Measurements from ENCODE around the gene IFT20. TPM values are rescaled to one million over a fixed set of nuclear protein-coding genes. Genes with fewer than 3 reads are reported as not detected.

IFT20 gene
- total and polyA plus RNA-seq, 9 of the 15 experiments (the other 6 are each of a cell fraction or from before 2014, with no cell fraction given), result 11.2 to 38.6 (median 20.1) TPM

DNA sequence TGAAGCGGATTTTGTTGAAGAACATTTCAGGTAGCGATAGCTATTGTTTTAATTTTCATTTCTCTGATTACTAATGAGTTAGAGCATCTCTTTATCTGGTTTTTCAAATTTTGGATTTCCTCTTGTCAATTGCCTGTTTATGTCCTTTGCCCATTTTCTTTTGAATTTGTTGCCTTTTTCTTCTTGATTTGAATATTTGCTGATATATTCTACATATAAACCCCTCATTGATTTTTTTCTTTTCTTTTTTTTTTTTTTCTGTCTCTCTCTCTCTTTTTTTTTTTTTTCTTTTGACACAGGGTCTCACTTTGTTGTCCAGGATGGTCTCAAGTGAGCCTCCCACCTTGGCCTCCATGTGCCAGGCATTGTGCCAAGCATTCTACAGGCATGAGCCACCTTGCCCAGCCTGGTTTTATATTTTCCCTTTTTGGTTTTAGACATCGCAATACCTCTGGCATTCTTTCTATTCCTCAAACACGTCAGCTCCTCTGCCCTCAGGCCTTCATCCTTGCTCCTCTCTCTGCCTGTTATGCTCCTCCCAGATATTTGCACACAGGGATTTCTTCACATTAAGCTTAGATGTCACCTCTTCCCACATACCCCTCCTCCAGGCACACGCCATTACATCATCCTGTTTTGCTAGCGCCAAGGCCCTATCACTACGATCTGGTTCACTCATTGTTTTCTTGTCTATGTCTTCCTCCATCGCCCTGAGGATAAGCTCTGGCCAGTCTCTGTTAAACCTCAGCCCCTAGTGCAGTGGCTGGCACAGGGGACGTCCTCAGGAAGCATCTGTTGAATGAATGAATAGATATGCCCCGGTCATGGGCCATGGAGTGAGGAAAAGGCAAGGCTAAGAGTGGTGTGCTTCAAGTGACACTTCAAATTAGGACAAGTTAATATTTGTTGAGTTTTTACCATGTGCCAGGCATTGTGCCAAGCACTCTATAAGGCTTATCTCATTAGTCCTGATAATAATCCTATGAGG, 44.8 kb upstream of the IFT20 start (continued):
- TF ChIP-seq, protein P1, sequence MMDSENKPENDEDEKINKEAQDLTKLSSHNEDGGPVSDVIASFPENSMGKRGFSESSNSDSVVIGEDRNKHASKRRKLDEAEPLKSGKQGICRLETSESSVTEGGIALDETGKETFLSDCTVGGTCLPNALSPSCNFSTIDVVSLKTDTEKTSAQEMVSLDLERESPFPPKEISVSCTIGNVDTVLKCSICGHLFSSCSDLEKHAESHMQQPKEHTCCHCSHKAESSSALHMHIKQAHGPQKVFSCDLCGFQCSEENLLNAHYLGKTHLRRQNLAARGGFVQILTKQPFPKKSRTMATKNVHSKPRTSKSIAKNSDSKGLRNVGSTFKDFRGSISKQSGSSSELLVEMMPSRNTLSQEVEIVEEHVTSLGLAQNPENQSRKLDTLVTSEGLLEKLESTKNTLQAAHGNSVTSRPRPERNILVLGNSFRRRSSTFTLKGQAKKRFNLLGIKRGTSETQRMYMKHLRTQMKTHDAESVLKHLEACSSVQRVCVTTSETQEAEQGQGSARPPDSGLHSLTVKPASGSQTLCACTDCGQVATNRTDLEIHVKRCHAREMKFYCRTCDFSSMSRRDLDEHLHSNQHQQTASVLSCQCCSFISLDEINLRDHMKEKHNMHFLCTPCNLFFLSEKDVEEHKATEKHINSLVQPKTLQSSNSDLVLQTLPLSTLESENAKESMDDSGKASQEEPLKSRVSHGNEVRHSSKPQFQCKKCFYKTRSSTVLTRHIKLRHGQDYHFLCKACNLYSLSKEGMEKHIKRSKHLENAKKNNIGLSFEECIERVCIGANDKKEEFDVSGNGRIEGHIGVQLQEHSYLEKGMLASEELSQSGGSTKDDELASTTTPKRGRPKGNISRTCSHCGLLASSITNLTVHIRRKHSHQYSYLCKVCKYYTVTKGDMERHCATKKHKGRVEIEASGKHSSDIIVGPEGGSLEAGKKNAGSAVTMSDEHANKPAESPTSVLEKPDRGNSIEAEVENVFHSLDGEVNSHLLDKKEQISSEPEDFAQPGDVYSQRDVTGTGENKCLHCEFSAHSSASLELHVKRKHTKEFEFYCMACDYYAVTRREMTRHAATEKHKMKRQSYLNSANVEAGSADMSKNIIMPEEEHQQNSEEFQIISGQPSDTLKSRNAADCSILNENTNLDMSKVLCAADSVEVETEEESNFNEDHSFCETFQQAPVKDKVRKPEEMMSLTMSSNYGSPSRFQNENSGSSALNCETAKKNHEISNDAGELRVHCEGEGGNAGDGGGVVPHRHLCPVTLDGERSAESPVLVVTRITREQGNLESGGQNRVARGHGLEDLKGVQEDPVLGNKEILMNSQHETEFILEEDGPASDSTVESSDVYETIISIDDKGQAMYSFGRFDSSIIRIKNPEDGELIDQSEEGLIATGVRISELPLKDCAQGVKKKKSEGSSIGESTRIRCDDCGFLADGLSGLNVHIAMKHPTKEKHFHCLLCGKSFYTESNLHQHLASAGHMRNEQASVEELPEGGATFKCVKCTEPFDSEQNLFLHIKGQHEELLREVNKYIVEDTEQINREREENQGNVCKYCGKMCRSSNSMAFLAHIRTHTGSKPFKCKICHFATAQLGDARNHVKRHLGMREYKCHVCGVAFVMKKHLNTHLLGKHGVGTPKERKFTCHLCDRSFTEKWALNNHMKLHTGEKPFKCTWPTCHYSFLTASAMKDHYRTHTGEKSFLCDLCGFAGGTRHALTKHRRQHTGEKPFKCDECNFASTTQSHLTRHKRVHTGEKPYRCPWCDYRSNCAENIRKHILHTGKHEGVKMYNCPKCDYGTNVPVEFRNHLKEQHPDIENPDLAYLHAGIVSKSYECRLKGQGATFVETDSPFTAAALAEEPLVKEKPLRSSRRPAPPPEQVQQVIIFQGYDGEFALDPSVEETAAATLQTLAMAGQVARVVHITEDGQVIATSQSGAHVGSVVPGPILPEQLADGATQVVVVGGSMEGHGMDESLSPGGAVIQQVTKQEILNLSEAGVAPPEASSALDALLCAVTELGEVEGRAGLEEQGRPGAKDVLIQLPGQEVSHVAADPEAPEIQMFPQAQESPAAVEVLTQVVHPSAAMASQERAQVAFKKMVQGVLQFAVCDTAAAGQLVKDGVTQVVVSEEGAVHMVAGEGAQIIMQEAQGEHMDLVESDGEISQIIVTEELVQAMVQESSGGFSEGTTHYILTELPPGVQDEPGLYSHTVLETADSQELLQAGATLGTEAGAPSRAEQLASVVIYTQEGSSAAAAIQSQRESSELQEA (IDR thresholded peaks at IDR 0.05; ENCODE audit: low read depth), result no peak
- TF ChIP-seq JUND (IDR thresholded peaks at IDR 0.05; ENCODE audit: borderline replicate concordance, low read depth, low read length), result peak; percentile 54; the same call in 1 of the 2 replicates
- peak; percentile 69; the same call in 1 of the 3 replicates for TF ChIP-seq JUND (tag; IDR thresholded peaks at IDR 0.05; ENCODE audit: borderline replicate concordance, low read depth, low read length)
- TF ChIP-seq TCF15 (CRISPR knock-in tag; IDR thresholded peaks at IDR 0.05), result no peak
- peak; percentile 41; the same call in 1 of the 2 replicates for TF ChIP-seq BHLHE40 (IDR thresholded peaks at IDR 0.05; ENCODE audit: low read length)
- peak in 1 of 2 experiments; percentile 31; a peak in 1 of 4 replicates for TF ChIP-seq RCOR1 (IDR thresholded peaks at IDR 0.05; ENCODE audit: borderline replicate concordance in 1 of 2, low read depth in 2 of 2, low read length in 2 of 2)
- TF ChIP-seq DEAF1 (CRISPR knock-in tag; IDR thresholded peaks at IDR 0.05), result no peak
- no peak for TF ChIP-seq CBFA2T2 (conservative IDR thresholded peaks at IDR 0.05)
- peak; percentile 56; the same call in 1 of the 2 replicates for TF ChIP-seq CTBP1 (IDR thresholded peaks at IDR 0.05; ENCODE audit: borderline replicate concordance)
- no peak for TF ChIP-seq ETV5 (CRISPR knock-in tag; IDR thresholded peaks at IDR 0.05; ENCODE audit: low read depth)
- TF ChIP-seq CEBPB (tag; IDR thresholded peaks at IDR 0.05), result peak; percentile 84
- TF ChIP-seq SMARCA4 (IDR thresholded peaks at IDR 0.05), result no peak
- TF ChIP-seq ATF3 (IDR thresholded peaks at IDR 0.05), result peak; percentile 85
- TF ChIP-seq ATF3 (CRISPR knock-in tag; conservative IDR thresholded peaks at IDR 0.05), result no peak

Measured in K562 (cell line).